Activated T-cell treated with anti-CD3 and anti-CD28 coated beads for 48 hours (primary cell): ENCODE data around the gene ATP6V0C.

Experiments used
- DNase-seq: peaks from one replicate; pipeline ENCODE4 v3.0.0-alpha.2; 2020; ENCODE audit warnings: low read depth

Gene ATP6V0C

GRCh38 chr16:2511128-2511800 is 2.5 kb upstream of the ATP6V0C start:
- no peak for DNase-seq

GRCh38 chr16:2511996-2512734 is 1.6 kb upstream of the ATP6V0C start:
- DNase-seq: no peak

- no peak for DNase-seq
Measured at GRCh38 chr16:2512735-2513404, 882 bp upstream of the ATP6V0C start.

- DNase-seq: no peak
Measured at GRCh38 chr16:2514333-2515179, 804 bp downstream of the ATP6V0C start.

- DNase-seq: no peak
Measured at GRCh38 chr16:2515180-2515851, 1.6 kb downstream of the ATP6V0C start.

GRCh38 chr16:2516391-2517240 is 2.9 kb downstream of the ATP6V0C start:
- DNase-seq: no peak

GRCh38 chr16:2517954-2518605 is 4.3 kb downstream of the ATP6V0C start:
- DNase-seq: no peak

- no peak for DNase-seq
Measured at GRCh38 chr16:2518823-2519710, 5.3 kb downstream of the ATP6V0C start.

- no peak for DNase-seq
Measured at GRCh38 chr16:2519711-2520080, 5.9 kb downstream of the ATP6V0C start.

GRCh38 chr16:2520097-2520783 is 6.5 kb downstream of the ATP6V0C start, which contains the start of gene AMDHD2:
Gene AMDHD2 (plus strand): TSS chr16:2520371. CDS start chr16:2520459, 88 bp downstream.
- peak; percentile 88 for DNase-seq

- peak; percentile 37 for DNase-seq
Measured at GRCh38 chr16:2520784-2521531, 7.2 kb downstream of the ATP6V0C start.

GRCh38 chr16:2523801-2524231 is 10.1 kb downstream of the ATP6V0C start:
- no peak for DNase-seq

GRCh38 chr16:2524339-2524938 is 10.7 kb downstream of the ATP6V0C start:
- DNase-seq: no peak

- no peak for DNase-seq
Measured at GRCh38 chr16:2526135-2526534, 12.4 kb downstream of the ATP6V0C start.

GRCh38 chr16:2527071-2527783 is 13.5 kb downstream of the ATP6V0C start:
- no peak for DNase-seq

GRCh38 chr16:2527784-2528100 is 14.0 kb downstream of the ATP6V0C start:
- no peak for DNase-seq
